GM18909 (cell line): Measurements from ENCODE around the gene MTG1.

Experiments used
- ATAC-seq: cut with Tn5 transposase; IDR thresholded peaks from one replicate; pipeline ENCODE4 v1.9.1; 2021; ENCODE audit warnings: mild to moderate bottlenecking; ENCODE audit not compliant: unreplicated experiment, poor library complexity

MTG1 gene

GRCh38 chr10:133444342-133445267 is 50.6 kb downstream of the MTG1 start:
- no peak for ATAC-seq

GRCh38 chr10:133445268-133445732 is 51.3 kb downstream of the MTG1 start:
- no peak for ATAC-seq

DNA sequence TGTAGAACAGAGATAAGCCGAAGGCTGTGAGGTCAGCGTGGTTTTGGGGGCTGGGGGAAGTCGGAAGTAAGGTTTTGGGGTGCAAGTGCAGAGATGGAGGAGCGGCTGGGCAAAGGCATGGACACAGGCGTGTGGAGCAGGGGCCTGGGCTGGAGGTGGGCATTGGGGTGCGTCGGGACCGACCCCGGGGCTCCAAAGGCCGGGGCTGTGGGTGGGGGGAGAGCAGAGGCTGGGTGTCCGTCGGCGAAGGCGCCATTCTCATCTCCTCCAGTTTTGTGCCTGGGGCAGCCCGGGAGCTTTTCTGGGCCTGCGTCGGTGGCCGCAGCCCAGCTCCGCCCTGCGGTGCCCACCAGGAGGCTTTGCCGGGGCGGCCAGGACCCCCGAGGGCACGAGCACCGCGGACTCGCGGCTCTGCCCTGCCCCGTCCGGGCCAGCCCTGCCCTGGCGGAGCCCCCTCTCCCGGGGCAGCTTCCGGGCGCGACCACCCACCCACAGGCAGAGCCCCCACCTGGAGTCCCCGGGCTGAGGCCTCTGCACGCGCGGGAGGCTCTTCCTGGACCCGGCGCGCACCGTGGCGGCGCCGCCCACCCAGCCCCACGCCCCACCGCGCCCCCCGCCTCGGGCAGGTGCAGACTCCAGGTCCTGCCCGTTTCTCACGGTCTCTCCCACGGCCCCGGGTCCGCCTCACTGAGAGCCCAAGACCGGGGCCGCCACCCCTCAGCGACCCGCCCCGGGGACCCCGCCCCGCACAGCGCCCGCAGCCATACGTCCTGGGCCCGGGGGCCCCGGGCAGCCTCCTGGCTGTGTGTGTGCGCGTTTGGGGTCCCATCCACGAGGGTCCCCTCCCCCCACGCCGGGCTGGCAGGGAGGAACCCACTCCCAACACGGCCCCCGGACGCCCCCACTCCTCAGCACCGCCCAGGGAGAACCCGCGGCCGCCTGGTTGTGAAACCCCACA is 52.1 kb downstream of the MTG1 start:
- ATAC-seq = no peak

DNA sequence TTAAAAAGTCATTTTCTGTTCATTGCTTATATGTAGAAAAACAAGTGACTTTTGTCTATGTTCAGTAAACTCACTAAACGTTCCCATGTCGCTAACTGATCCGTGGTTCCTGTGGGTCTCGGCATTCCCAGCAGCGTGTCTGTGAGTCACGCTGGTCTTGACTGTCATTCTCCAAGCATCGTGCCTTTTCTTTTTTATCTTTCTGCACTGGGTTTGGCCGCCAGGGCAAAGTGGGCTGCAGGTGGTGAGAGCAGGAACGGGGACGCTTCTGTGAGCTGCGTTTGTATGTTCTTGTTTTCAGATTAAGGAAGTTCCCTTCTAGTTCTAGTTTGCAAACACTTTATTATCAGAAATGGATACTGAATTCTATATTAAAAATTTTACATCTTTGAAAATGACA is 53.0 kb downstream of the MTG1 start:
- ATAC-seq = no peak

DNA sequence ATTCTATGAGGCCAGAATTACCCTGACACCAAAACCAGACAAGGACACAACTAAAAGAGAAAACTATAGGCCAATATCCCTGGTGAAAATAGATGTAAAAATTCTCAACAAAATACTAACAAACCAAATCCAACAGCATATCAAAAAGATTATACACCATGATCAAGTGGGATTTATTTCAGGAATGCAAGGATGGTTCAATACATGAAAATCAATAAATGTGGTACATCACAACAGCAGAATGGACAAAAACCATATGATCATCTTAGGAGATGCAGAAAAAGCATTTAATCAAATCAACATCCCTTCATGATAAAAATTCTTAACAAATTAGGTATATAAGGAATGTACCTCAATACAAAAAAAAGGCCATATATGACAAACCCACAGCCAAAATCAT is 54.2 kb downstream of the MTG1 start:
- ATAC-seq = no peak

DNA sequence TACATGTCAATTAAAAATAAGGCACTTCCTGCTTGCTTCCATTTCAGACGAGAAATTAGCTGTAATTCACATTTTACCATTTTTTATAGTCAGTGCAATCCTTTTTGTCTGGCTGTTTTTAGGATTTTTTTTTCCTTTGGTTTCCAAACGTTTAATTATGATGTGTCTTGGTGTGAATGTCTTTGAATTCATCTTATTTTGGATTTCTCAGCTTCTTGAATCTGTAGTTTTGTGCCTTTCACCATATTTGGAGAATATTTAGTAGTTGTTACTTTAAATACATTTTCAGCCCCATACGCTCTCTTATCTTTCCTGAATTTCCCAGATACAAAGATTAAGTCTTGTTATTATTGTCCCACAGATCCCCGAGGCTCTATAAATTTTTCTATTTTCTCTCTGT is 57.4 kb downstream of the MTG1 start:
- no peak for ATAC-seq

DNA sequence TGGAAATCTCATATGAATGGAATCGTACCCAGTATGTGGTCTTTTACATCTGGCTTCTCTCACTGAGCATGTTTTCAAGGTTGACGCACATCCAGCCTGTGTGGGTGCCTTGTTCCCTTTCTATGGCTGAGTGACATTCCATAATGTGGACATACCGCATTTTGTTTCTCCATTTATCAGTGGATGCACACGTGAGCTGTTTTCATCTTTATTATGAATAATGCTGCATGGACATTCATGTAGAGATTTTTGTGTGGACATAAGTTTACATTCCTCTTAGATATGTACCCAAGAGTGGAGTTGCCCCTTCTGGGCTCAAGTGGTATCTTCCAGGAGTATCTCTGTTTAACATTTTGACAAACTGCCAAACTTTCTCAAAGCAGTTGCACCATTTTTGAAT is 58.5 kb downstream of the MTG1 start:
- ATAC-seq = no peak

DNA sequence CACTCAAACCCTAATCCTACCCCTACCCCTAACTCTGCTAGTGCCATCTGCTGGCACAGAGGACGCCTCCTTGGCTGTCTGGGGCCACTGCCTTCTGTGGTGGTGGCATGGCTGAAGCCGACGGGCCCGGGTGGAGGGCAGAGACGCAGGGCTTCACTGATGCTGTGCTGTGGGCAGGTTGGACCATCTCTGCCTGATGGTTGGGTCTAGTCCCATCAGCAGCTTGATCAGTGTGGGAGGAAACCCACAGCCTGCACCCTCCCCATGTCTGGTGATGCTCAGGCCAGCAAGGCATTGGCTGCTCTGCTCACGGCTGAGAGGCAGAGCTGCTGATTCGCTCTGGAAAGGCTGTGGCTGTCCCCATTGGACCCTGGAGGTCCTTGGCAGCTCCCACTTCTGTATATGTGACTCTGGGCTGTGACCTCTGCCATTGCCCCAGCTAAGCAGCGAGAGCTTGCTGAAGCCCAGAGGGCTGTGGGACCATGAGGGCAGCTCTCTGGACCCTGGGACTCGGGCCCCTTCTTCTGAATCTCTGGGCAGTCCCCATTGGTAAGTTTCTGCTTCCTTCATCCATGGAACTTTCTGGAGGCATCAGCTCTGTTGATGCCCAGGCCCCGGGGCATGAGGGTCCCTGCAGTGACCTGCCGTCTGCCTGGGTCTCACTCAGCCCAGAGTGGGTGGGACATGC is 59.7 kb downstream of the MTG1 start, which contains the start of gene SCART1:
Gene SCART1, plus strand, starts transcription at position 430 of the 688 bp plus-strand sequence. Its CDS starts 53 bp downstream, at position 483.
- ATAC-seq = no peak

DNA sequence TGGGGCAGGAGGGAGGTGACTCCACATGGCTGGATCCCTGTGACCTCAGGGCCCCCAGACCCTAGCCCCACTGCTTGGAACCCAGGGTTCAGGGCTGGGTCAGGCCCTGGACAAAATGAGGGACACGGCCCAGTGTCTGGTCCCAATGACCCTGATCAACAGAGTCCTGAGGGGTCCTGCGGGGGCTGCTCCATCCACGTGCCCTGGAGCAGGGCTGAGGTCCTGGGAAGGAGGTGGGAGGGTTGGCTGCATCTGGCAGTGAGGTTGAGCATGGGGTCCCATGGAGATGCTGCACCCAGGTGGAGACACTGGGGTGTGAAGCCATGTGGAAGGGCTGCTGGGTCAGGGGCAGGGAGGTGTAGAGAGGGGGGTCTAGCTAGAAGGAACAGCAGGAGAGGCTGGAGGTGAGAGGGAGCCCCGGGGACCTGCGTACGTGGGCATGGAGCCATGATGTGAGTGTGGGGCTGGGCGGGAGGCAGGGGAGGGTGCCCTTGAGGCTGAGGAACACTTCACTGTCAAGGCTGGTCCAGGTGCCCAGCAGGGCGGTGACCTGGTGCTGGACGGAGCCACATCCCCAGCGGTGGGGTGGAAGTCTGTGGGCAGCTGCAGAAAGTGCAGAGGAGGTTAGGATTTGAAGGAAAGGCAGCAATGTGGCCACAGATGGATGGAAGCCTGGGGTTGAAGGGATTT is 60.4 kb downstream of the MTG1 start:
- ATAC-seq = no peak

- ATAC-seq = no peak
Measured at GRCh38 chr10:133455196-133455595, 61.2 kb downstream of the MTG1 start.

DNA sequence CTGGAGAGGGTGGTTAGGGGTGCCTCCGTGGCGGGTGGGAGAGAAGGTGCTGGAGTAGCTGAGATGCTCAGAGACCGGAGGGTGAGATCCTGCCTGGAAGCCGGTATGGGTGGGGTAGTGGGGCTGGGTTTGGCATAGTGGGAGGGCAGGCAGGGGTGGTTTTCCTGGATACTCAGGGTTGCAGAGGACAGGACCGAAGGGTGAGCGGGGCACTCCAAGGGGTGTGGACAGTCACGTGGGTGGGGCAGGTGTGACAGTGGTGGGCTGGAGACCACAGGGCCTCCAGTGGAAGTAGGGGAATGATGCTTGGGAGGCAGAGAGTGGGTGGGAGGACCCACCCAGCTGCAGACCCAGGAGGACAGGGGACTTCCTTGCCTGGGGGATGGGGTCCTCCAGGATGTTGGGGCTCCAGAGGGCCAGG is 61.7 kb downstream of the MTG1 start:
- no peak for ATAC-seq

GRCh38 chr10:133456041-133456951 is 62.3 kb downstream of the MTG1 start:
- no peak for ATAC-seq

DNA sequence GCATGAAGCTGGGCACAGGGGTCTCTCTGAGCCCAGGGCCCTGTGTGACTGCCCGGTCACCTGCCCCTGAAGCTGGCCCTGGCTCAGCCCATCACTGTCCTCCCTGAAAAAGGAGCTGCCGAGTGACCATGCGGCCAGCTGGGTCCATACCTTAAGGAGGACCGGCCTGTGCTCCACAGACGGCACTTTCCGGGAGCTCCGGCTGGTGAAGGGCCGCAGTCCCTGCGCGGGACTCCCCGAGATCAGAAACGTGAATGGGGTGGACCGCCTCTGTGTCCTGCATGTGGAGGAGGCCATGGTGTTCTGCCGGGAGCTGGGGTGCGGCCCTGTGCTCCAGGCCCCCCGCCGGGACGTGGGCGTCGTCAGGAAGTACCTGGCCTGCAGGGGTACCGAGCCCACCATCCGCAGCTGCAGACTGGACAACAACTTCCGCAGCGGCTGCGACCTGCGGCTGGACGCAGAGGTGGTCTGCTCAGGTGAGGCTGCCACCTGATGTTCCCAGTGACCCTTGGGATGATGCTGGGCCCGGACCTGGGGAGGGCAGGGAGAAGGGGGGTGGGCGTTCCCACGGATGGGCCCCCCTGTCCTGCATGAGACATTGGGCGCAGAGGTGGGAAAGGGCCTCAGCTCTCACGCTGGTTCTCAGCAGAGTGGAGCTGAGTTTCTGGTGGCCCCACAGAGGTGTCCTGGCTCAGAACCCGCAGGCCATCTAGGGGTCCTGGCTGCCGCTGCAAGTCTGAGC is 63.3 kb downstream of the MTG1 start:
- ATAC-seq = no peak

- no peak for ATAC-seq
Measured at GRCh38 chr10:133458021-133458709, 64.2 kb downstream of the MTG1 start.

- ATAC-seq = no peak
Measured at GRCh38 chr10:133458710-133459453, 64.9 kb downstream of the MTG1 start.

DNA sequence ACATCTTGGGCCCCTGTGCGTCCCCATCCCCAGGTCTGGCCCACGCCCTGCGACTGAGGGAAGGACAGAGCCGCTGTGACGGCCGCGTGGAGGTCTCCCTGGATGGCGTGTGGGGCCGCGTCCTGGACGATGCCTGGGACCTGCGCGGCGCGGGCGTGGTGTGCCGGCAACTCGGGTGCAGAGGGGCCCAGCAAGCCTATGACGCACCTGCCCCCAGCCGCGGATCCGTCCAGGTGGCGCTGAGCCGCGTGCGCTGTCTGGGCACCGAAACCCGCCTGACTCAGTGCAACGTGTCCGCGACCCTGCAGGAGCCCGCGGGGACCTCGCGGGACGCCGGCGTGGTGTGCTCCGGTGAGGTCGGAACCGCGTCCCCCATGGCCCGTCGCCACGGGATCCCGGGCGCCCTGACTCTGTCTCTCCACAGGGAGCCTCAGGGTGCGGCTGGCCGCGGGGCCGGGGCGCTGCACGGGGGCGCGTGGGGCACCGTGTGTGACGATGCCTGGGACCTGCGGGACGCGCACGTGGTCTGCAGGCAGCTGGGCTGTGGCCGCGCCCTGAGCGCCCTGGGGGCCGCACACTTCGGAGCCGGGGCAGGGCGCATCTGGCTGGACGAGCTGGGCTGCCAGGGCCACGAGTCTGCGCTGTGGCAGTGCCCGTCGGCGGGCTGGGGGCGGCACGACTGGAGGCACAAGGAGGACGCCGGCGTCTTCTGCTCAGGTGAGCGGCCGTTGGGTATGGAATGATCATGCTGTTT is 65.7 kb downstream of the MTG1 start:
- ATAC-seq = no peak
